ENCODE results near the gene FHL2.

FHL2 gene

DNA sequence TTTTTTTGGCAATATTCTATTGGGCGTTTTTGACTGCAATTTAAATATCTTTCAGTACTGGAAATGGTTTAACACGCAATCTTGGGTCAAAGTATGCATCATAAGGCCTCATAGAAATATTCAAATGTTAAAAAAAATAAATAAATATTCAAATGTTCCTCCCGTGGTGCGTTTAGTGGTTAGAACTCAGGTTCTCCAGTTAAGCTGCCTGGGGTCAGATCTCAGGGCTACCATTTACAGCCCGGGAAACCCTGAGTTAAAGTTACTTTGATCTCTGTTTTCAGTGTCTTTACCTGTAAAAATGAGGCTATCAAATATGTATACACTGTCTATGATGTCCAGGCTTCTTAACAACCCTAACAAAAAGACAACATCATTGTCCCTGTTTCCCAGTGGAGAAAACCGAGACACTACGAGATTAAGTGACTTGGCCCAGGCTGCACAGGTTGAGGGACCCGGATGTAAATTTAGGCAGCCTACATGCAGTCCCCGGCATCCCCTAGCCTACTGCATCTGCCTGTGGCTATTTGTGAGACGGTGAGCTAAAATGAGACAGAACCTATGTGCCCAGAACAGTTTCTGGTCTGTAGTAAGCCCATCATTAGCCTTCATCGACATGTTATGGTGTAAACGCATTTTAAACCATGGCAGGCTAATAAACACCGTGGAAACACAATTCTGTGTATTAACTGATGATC lies 1.7 kb downstream of the FHL2 start:
- no peaks in the 10 kb centered on the region for H4K20me1 ChIP-seq (ENCODE audit: low read depth, low read length)
- H3K79me2 ChIP-seq (ENCODE audit: insufficient read depth, low read length) = no peaks in the 10 kb centered on the region
- H3K4me3 ChIP-seq (ENCODE audit: insufficient read depth, low read length, poor library complexity, severe bottlenecking) = no peak overlapping the region
- H2AFZ ChIP-seq (ENCODE audit: low read depth, low read length, severe bottlenecking) = no peak overlapping the region
- TF ChIP-seq EZH2phosphoT487 (conservative IDR thresholded peaks at IDR 0.05; ENCODE audit: low read length) = no peak
- TF ChIP-seq, protein P1, sequence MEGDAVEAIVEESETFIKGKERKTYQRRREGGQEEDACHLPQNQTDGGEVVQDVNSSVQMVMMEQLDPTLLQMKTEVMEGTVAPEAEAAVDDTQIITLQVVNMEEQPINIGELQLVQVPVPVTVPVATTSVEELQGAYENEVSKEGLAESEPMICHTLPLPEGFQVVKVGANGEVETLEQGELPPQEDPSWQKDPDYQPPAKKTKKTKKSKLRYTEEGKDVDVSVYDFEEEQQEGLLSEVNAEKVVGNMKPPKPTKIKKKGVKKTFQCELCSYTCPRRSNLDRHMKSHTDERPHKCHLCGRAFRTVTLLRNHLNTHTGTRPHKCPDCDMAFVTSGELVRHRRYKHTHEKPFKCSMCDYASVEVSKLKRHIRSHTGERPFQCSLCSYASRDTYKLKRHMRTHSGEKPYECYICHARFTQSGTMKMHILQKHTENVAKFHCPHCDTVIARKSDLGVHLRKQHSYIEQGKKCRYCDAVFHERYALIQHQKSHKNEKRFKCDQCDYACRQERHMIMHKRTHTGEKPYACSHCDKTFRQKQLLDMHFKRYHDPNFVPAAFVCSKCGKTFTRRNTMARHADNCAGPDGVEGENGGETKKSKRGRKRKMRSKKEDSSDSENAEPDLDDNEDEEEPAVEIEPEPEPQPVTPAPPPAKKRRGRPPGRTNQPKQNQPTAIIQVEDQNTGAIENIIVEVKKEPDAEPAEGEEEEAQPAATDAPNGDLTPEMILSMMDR (IDR thresholded peaks at IDR 0.05; ENCODE audit: insufficient read depth, low read length, poor library complexity, severe bottlenecking) = no peak
- no peak overlapping the region for H3K27ac ChIP-seq (ENCODE audit: low read depth, low read length)
- no peak overlapping the region for H3K4me2 ChIP-seq (ENCODE audit: low read depth, low read length, poor library complexity, severe bottlenecking)
- no peaks in the 10 kb centered on the region for H3K27me3 ChIP-seq (ENCODE audit: low read length)
- no peak overlapping the region for H3K9ac ChIP-seq (ENCODE audit: low read length)
- no peaks in the 10 kb centered on the region for H3K9me3 ChIP-seq (ENCODE audit: insufficient read depth, low read length)
- no peaks in the 10 kb centered on the region for H3F3A ChIP-seq (ENCODE audit: insufficient read depth)
- no peaks in the 10 kb centered on the region for H3K36me3 ChIP-seq (ENCODE audit: low read length)
- no peaks in the 10 kb centered on the region for H3K9me2 ChIP-seq (replicated peaks; ENCODE audit: insufficient read depth, low read length)

DNA sequence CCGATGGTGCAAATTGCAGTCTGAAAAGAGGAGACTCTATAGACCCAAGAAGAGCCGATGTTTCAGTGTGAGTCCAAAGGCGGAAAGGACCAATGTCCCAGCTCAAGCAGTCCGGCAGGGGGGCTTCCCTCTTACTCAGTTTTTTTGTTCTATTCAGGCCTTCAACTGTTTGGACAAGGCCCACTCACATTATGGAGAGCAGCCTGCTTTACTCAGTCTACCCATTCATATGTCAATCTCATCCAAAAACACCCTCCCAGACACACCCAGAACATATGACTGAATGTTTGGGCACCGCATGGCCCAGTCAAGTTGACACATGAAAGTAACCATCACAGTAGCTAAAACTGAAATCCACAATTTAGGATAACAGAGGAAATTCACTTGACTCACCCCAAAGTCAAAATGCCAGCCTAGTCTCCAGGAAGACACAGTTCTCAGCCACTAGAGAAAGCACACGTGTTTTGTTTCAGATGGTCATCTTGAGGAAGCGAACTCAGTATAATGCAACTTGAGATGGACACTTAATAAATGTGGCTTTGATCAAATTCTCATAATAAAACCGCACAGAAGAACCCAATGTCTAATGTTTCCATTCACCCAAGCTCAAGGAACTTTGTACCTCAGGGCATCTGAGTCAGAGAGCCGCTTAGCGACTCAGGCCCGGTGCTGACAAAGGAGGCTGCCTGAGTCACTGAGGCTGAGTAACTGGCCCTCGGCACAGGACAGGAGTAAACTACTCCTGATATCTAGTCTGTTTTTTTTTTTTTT lies 2.4 kb downstream of the FHL2 start:
- Histone ChIP-seq H4K20me1 (ENCODE audit: low read depth, low read length) (no peaks in the 10 kb centered on the region), H3K4me2 (ENCODE audit: low read depth, low read length, poor library complexity, severe bottlenecking) (no peak overlapping the region), H3K27me3 (ENCODE audit: low read length) (no peaks in the 10 kb centered on the region), H3K36me3 (ENCODE audit: low read length) (no peaks in the 10 kb centered on the region), H3K9me3 (ENCODE audit: insufficient read depth, low read length) (no peaks in the 10 kb centered on the region), H3F3A (ENCODE audit: insufficient read depth) (no peaks in the 10 kb centered on the region), H3K79me2 (ENCODE audit: insufficient read depth, low read length) (no peaks in the 10 kb centered on the region), H3K4me3 (ENCODE audit: insufficient read depth, low read length, poor library complexity, severe bottlenecking) (no peak overlapping the region), H2AFZ (ENCODE audit: low read depth, low read length, severe bottlenecking) (no peak overlapping the region), H3K9me2 (replicated peaks; ENCODE audit: insufficient read depth, low read length) (no peaks in the 10 kb centered on the region), H3K27ac (ENCODE audit: low read depth, low read length) (no peak overlapping the region), H3K9ac (ENCODE audit: low read length) (no peak overlapping the region)
- TF ChIP-seq, protein P1 (IDR thresholded peaks at IDR 0.05; ENCODE audit: insufficient read depth, low read length, poor library complexity, severe bottlenecking) = no peak
- no peak for TF ChIP-seq EZH2phosphoT487 (conservative IDR thresholded peaks at IDR 0.05; ENCODE audit: low read length)

DNA sequence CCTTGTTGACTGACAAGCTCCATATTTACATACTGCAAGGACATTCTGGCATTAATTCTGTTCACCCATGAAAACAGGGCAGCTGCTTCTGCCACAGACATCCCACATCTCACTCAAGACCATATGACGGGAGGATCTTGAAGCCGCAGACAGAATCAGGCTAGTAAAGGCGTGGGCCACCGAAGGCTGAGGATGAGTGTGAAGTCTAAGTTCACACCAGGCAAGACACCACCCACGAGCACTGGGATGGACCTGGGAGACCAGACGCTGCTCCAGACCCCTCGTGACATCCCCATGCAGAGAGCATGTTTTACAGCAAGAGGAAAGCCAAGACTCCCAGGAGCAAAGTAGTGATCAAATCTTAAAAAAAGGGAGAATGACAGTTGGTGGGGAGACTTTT lies 3.2 kb downstream of the FHL2 start:
- H3K79me2 ChIP-seq (ENCODE audit: insufficient read depth, low read length) = no peaks in the 10 kb centered on the region
- no peaks in the 10 kb centered on the region for H4K20me1 ChIP-seq (ENCODE audit: low read depth, low read length)
- H3K9me3 ChIP-seq (ENCODE audit: insufficient read depth, low read length) = no peaks in the 10 kb centered on the region
- TF ChIP-seq, protein P1 (IDR thresholded peaks at IDR 0.05; ENCODE audit: insufficient read depth, low read length, poor library complexity, severe bottlenecking) = no peak
- no peak for TF ChIP-seq EZH2phosphoT487 (conservative IDR thresholded peaks at IDR 0.05; ENCODE audit: low read length)
- no peak overlapping the region for H3K27ac ChIP-seq (ENCODE audit: low read depth, low read length)
- no peaks in the 10 kb centered on the region for H3F3A ChIP-seq (ENCODE audit: insufficient read depth)
- no peaks in the 10 kb centered on the region for H3K27me3 ChIP-seq (ENCODE audit: low read length)
- H3K4me2 ChIP-seq (ENCODE audit: low read depth, low read length, poor library complexity, severe bottlenecking) = no peak overlapping the region
- H2AFZ ChIP-seq (ENCODE audit: low read depth, low read length, severe bottlenecking) = no peak overlapping the region
- no peaks in the 10 kb centered on the region for H3K9me2 ChIP-seq (replicated peaks; ENCODE audit: insufficient read depth, low read length)
- no peak overlapping the region for H3K9ac ChIP-seq (ENCODE audit: low read length)
- H3K4me3 ChIP-seq (ENCODE audit: insufficient read depth, low read length, poor library complexity, severe bottlenecking) = no peak overlapping the region
- no peaks in the 10 kb centered on the region for H3K36me3 ChIP-seq (ENCODE audit: low read length)

Measured in SU-DHL-6 (cell line).